ENCODE data around the gene NHLH2.

NHLH2 gene

GRCh38 chr1:115811140-115811828, 29.6 kb downstream of the NHLH2 start:
- Histone ChIP-seq H3K4me3 (ENCODE audit: low read depth, low read length) (no peak overlapping the region), H3K4me1 (ENCODE audit: control insufficient read depth, insufficient read depth, low read length) (no peaks in the 10 kb centered on the region), H3K27ac (ENCODE audit: extremely low read depth, low read depth, low read length) (no peak overlapping the region), H3K36me3 (ENCODE audit: control insufficient read depth in 2 of 2, insufficient read depth in 1 of 2, low read length in 2 of 2) (no peaks in the 10 kb centered on the region), H3K9me3 (ENCODE audit: control insufficient read depth, insufficient read depth, low read depth, low read length) (no peaks in the 10 kb centered on the region)
- ChIA-PET CTCF (interaction anchor here (0.6 to 3.3 kb wide), 6 partner anchors 23 to 1746 kb away, joined by 3 to 23 read pairs (median 4); no protein-coding TSS in a partner anchor), POLR2A (no interaction called here)
- TF ChIP-seq ZNF792 (tag by site-specific recombination; IDR thresholded peaks at IDR 0.05) (no peak), ZNF660 (tag by site-specific recombination; IDR thresholded peaks at IDR 0.05) (no peak), ZNF768 (tag by site-specific recombination; IDR thresholded peaks at IDR 0.05) (no peak), ZNF391 (tag by site-specific recombination; IDR thresholded peaks at IDR 0.05; ENCODE audit: borderline replicate concordance, low read depth) (no peak), SETDB1 (IDR thresholded peaks at IDR 0.05; ENCODE audit: insufficient read length, low read length) (no peak), PRDM2 (tag by site-specific recombination; IDR thresholded peaks at IDR 0.05; ENCODE audit: borderline replicate concordance) (no peak), ELK4 (IDR thresholded peaks at IDR 0.05; ENCODE audit: borderline replicate concordance, low read depth, low read length) (no peak), ZNF132 (tag by site-specific recombination; IDR thresholded peaks at IDR 0.05; ENCODE audit: borderline replicate concordance) (no peak), ZNF561 (tag by site-specific recombination; IDR thresholded peaks at IDR 0.05; ENCODE audit: borderline replicate concordance) (no peak), ZBTB8A (tag by site-specific recombination; IDR thresholded peaks at IDR 0.05) (no peak), ZNF302 (tag by site-specific recombination; IDR thresholded peaks at IDR 0.05; ENCODE audit: low read depth) (no peak)

GRCh38 chr1:115810609-115811008, 30.3 kb downstream of the NHLH2 start:
- H3K9me3 ChIP-seq (ENCODE audit: control insufficient read depth, insufficient read depth, low read depth, low read length) = no peaks in the 10 kb centered on the region
- no peak overlapping the region for H3K27ac ChIP-seq (ENCODE audit: extremely low read depth, low read depth, low read length)
- no peaks in the 10 kb centered on the region for H3K4me1 ChIP-seq (ENCODE audit: control insufficient read depth, insufficient read depth, low read length)
- no peak overlapping the region for H3K4me3 ChIP-seq (ENCODE audit: low read depth, low read length)
- no peak for TF ChIP-seq ZNF707 (tag by site-specific recombination; IDR thresholded peaks at IDR 0.05)
- TF ChIP-seq ZNF23 (tag by site-specific recombination; IDR thresholded peaks at IDR 0.05; ENCODE audit: borderline replicate concordance) = no peak
- POLR2A ChIA-PET = no interaction called here
- H3K36me3 ChIP-seq (ENCODE audit: control insufficient read depth in 2 of 2, insufficient read depth in 1 of 2, low read length in 2 of 2) = no peaks in the 10 kb centered on the region
- CTCF ChIA-PET = interaction anchor here (1.3 to 3.3 kb wide), 5 partner anchors 24 to 689 kb away, joined by 3 to 23 read pairs (median 4); no protein-coding TSS in a partner anchor

GRCh38 chr1:115809847-115810246, 31.1 kb downstream of the NHLH2 start:
- H3K9me3 ChIP-seq (ENCODE audit: control insufficient read depth, insufficient read depth, low read depth, low read length) = no peaks in the 10 kb centered on the region
- H3K4me3 ChIP-seq (ENCODE audit: low read depth, low read length) = no peak overlapping the region
- TF ChIP-seq, protein P1, sequence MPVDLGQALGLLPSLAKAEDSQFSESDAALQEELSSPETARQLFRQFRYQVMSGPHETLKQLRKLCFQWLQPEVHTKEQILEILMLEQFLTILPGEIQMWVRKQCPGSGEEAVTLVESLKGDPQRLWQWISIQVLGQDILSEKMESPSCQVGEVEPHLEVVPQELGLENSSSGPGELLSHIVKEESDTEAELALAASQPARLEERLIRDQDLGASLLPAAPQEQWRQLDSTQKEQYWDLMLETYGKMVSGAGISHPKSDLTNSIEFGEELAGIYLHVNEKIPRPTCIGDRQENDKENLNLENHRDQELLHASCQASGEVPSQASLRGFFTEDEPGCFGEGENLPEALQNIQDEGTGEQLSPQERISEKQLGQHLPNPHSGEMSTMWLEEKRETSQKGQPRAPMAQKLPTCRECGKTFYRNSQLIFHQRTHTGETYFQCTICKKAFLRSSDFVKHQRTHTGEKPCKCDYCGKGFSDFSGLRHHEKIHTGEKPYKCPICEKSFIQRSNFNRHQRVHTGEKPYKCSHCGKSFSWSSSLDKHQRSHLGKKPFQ (tag by site-specific recombination; IDR thresholded peaks at IDR 0.05) = no peak
- no peak for TF ChIP-seq ZBTB17 (tag by site-specific recombination; IDR thresholded peaks at IDR 0.05)
- TF ChIP-seq ZNF571 (tag by site-specific recombination; IDR thresholded peaks at IDR 0.05) = no peak
- no peak for TF ChIP-seq ZNF639 (tag by site-specific recombination; IDR thresholded peaks at IDR 0.05)
- no peaks in the 10 kb centered on the region for H3K4me1 ChIP-seq (ENCODE audit: control insufficient read depth, insufficient read depth, low read length)
- no peak overlapping the region for H3K27ac ChIP-seq (ENCODE audit: extremely low read depth, low read depth, low read length)
- ChIA-PET CTCF (interaction anchor here (1.0 to 3.3 kb wide), 5 partner anchors 169 to 690 kb away, joined by 3 to 23 read pairs (median 4); no protein-coding TSS in a partner anchor), POLR2A (no interaction called here)
- H3K36me3 ChIP-seq (ENCODE audit: control insufficient read depth in 2 of 2, insufficient read depth in 1 of 2, low read length in 2 of 2) = no peaks in the 10 kb centered on the region

All from HEK293 (cell line).